Sciatic nerve (tissue), 2 donors: ENCODE measurements around the gene SAPCD2. TPM values are rescaled to one million over a fixed set of nuclear protein-coding genes. Genes with fewer than 3 reads are reported as not detected.
"Not testable (repeated sequence)": the region's sequence is repeated elsewhere in the genome, so short reads cannot be mapped to it uniquely, and the experiment has no call there.

Experiments used
- ATAC-seq: fragments of 200-7000 bp; cut with Tn5 transposase; one replicate; pipeline ENCODE4 v1.9.1; 2020; ENCODE audit warnings: mild to moderate bottlenecking, moderate library complexity
- DNase-seq: peaks from one replicate; pipeline ENCODE4 v3.0.0-alpha.2; 2020; ENCODE audit warnings: low spot score
- intact Hi-C: fragments of 100-400 bp; cut with DNase I; formaldehyde crosslinking; loops from one replicate; pipeline ENCODE4 v1.14.2; 2022
- total RNA-seq: library from RNA; stranded (reverse); fragmentation: NEBNext Ultra II Directional; extraction: Animal tissue kit (Norgen Biotek cat#: 25700); gene quantifications from one replicate; pipeline ENCODE4 v1.2.1, GENCODE V29; 2021
- donor health status: DM: no; HTN: no; CAD: no.
- donor health status: DM: no; HTN: no; CAD: no.

SAPCD2 gene
- total RNA-seq, 1 donor from 2014 or later: 0.36 TPM

DNA sequence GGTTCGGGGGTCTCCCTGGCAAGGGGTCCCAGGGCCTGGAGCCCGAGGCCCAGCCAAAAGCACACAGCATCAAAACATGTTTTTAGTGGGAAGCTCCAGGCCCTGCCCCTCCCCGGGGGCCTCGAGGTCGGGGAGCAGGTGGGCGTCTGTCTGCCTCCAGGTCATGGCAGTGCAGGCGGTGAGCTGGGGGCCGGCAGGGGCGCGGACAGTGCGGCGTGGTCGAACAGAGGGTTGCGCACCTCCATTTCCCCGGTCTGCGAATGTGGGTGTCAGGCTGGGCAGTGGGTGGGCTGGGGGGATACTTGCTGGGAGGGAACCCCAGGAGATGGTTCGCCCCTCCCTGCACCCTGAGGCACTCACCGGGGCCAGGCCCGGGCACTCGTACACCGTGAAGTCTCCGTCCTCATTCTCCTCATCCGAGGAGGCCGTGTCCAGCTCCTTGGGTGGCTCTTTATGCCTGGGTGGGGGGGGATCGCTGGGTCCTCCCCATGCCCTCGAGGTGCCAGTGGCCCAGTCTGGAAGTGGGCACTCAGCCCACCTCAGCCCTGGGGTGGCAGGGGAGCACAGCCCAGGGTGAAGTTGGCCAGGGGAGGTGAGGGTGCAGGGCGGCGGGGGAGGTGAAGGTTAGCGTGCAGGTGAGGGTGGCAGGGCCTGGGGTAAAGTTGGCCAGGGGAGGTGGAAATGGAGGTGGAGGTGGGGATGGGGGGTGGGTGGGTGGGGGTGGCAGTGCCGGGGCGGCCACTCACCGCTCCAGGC, 30.6 kb downstream of the SAPCD2 start:
- no peak for ATAC-seq
- intact Hi-C loops: loop anchor here (5.0 kb wide), 1 partner anchor 92 kb away; the partner anchor contains the start of gene C8G
- no peak for DNase-seq

DNA sequence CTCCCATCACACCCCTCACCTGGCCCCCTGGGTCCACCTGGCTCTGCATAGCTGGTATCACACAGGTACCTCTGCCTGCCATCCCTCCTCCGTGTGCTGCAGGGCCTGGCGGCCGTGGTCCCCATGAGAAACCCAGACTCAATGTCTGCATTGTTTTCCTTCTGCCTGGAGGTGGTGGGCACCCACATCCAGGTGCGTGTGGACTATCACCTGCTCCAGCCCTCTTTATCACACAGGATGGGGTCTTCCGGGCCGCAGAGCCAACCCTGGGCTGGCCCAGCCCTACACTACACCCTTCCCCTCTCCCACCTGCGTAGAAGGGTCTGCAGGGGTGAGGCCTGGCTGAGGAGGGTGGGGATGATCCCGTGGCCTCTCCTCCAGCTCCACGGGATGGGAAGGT, 31.4 kb downstream of the SAPCD2 start:
- DNase-seq (no peak), ATAC-seq (no peak)
- intact Hi-C loops: loop anchor here (5.0 kb wide), 1 partner anchor 92 kb away; the partner anchor contains the start of gene C8G

DNA sequence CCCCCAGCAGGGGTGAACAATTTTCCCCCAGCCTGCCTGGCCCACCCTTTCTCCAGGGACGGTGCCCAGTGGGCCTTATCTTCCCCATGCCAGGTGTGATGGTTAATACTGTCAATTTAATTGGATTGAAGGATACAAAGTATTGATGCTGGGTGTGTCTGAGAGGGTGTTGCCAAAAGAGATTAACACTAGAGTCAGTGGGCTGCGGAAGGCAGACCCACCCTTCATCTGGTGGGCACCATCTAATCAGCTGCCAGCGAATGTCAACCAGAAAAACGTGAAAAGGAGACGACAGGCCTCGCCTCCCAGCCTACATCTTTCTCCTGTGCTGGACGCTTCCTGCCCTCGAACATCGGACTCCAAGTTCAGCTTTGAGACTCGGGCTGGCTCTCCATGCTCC, 32.9 kb downstream of the SAPCD2 start:
- intact Hi-C loops: loop anchor here (5.0 kb wide), 1 partner anchor 90 kb away; the partner anchor contains the start of gene C8G
- DNase-seq: no peak
- no peak for ATAC-seq

DNA sequence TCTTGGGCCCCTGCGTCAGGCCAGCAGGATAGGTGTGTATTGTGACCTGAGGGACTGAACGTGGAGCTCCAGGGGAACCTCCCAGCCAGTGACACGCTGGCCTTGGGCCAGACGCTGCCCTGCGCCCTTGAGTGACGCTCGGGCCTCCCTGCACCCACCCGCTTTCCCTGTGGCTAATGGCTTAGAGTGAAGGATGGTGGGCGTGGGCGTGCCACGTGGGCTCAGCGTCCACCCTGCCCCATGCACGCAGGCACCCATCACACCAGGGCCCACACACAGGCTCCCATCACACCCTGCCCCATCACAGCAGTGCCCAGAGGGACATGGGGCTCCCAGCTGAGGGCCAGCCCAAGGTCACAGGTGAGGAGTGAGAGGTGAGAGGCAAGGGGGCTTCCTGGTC, 33.3 kb downstream of the SAPCD2 start:
- DNase-seq: no peak
- intact Hi-C loops: loop anchor here (5.0 kb wide), 1 partner anchor 90 kb away; the partner anchor contains the start of gene C8G
- no peak for ATAC-seq

DNA sequence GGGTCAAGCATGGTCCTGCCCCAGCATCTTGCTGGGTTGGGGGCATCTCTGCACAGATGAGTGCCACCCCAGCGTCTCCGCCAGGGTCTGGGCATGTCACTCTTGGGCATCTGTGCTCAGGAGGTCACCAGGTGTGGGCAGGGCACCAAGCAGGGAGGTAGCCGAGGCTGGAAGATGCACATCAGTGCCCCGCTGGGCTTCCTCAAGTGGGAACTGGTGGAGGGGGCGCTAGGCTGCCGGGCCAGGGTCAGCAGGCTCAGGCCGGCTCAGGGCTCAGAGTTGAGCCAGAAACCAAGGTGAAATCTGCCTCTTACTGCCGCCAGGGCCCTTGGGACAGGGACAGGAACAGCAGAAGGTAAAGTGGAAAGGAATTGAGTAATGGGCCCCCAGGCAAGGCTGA, 34.4 kb downstream of the SAPCD2 start:
- intact Hi-C loops: loop anchor here (5.0 kb wide), 1 partner anchor 89 kb away; the partner anchor contains the start of gene C8G
- ATAC-seq: no peak
- no peak for DNase-seq

DNA sequence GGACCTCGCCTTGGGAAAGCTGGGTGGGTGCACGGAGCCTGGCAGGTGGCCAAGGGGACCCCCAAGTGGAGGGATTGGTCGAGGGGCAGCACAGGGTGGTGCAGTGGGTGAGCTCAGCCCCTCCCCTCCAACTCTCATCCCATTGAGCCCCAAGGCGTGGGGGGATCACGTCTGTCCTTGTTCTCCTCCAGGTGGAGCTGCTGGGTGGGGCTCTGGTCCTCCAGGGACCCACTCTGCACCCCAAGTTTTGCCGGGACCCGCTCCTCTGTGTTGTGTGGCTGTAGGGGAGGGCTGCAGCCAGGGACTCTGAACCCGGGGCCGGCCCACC, 34.9 kb downstream of the SAPCD2 start:
- ATAC-seq (peak; percentile 1), DNase-seq (no peak)
- intact Hi-C loops: loop anchor here (5.0 kb wide), 1 partner anchor 88 kb away; the partner anchor contains the start of gene C8G

DNA sequence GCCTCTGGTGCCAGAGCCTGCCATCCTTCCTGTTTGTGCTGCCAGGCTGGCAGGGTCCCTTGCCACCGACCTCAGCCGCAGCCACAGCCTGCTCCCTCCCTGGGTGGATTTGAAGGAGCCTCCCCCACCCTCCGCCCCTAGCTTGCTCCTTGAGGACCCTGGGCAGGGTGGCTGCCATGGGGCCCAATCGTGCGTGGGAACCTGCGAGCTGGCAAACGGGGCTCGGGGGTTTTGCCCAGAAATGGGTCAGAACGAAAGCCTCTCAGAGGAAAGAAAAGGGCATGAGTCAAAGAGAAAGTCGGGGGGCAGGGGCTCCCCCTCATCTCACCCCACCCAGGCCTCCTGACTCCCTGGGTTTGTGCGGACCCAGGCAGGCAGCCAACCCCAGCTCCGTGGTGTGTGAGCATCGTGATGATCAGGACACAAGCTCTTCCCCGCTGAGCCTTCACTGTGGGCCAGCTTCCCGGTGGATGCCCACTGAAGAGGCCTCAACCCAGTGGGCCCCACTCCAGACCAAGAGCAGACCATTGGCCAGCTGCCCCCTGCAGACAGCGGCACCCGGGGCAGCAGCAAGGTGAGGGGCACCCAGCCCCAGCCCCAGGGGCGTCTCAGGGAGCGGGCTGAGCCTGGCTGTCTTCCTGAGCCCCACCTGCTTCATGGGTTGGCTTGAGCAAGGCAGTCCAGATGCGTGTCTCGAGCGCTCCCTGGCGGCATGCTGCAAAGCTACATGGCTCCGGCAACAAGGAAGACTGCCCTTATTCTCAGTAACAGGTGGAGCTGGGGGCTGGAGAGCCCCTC, 35.4 kb downstream of the SAPCD2 start:
- intact Hi-C loops: loop anchor here (5.0 kb wide), 2 partner anchors 88 to 238 kb away; partner anchors contain the start of genes C8G and CCDC183
- ATAC-seq (peak; percentile 81), DNase-seq (peak; percentile 90)

DNA sequence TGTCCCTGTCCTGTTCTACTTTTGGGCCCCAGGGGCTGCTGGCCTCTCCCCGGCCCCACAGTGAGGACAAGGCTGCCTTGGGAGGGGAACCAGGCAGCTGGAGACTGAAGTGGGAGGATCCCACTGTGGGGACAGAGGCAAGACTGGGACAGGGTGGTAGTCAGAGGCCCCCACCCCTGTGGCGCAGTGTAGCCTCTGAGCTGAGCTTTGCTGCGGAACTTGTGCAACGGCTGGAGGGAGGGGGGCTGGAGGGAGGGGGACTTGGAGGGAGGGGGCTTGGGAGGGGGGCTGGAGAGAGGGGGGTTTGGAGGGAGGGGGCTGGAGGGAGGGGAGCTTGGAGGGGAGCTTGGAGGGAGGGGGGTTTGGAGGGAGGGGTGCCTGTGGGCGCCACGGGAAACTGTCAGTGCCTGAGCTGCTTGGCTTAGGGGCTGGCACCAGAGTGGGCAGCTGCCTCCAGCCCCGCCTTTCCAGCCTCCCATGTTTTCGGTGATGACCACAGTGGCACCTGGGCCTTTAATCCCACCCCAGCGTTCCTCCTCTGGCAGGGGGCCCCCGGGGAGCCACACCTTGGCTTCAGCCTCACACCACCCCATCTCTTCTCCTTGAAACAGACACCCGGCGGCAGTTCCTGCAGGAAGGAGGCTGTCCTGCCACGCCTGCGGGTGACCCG, 36.2 kb downstream of the SAPCD2 start:
- DNase-seq (no peak), ATAC-seq (no peak)
- intact Hi-C loops: loop anchor here (5.0 kb wide), 1 partner anchor 237 kb away; the partner anchor contains the start of gene CCDC183

DNA sequence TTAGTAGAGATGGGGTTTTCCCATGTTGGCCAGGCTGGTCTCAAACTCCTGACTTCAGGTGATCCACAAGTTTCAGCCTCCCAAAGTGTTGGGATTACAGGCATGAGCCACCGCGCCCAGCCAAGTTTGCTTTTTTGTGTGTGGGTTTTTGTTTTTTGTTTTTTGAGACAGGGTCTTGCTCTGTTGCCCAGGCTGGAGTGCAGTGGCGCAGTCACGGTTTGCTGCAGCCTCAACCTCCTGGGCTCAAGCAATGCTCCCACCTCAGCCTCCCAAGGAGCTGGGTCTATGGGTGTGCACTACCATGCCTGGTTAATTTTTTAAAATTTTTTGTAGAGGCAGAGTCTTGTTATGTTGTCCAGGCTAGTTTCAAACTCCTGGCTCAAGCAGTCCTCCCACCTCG, 36.9 kb downstream of the SAPCD2 start:
- intact Hi-C loops: loop anchor here (5.0 kb wide), 1 partner anchor 236 kb away; the partner anchor contains the start of gene CCDC183
- not testable (repeated sequence) for ATAC-seq, DNase-seq

DNA sequence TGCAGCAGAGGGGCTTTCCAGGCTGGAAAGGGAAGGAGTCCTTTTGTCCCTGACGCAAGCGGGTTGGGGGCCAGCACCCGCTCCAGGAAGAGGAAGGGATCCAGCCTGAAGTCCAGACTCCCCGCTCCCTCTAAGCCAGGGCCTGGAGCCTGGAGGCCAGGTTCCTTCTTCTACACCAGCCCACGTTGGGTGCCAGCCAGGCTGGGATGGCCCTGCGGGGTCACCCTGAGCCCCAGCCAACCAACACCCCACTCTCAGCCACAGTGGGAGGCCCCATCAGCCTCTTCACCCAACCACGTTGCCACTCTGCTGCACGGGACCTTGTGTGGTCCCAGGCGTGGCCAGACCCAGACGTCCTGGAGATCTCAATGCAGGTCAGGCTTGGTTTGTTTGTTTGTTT, 37.5 kb downstream of the SAPCD2 start:
- ATAC-seq (peak; percentile 33), DNase-seq (no peak)
- intact Hi-C loops: loop anchor here (5.0 kb wide), 1 partner anchor 236 kb away; the partner anchor contains the start of gene CCDC183

DNA sequence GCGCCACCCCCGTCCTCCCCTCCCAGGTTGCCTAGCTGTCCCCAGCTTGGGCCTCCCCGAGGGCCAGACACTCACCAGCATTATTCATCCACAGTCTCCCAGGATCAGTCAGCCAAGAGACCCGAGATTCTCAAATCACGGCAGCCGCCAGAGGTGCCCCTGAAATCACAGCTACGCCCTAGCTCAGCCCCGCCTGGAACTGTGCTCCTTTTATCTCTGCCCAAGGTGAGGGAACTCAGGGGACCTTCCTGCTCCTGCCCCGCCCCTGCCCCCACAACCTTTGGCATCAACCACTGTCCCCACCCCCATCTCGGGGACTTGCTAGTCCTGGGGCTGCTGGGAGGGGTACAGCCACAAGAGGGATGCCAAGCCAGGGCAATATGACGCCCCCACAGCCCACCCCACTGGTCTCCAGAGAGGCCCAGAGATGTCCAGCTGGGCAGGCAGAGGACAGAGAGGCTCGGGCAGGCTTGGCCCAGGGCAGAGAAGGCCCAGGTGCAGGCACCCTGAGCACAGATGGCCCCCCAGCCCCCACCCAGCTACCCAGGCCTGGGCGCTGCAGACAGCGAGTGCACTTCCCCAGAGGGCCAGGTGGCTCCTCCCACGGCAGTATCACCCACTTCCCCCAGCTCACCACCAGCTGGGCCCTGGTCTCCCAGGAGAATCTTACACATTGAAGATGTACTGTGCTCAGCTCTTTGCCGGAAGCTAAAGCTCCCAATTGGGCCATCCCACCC, 38.3 kb downstream of the SAPCD2 start, which contains the start of gene FUT7:
FUT7 (minus strand) TSS at position 185 of the 737 bp plus-strand sequence; CDS start at position 88, 97 bp downstream.
- intact Hi-C loops: loop anchor here (5.0 kb wide), 1 partner anchor 235 kb away; the partner anchor contains the start of gene CCDC183
- ATAC-seq: no peak
- no peak for DNase-seq

DNA sequence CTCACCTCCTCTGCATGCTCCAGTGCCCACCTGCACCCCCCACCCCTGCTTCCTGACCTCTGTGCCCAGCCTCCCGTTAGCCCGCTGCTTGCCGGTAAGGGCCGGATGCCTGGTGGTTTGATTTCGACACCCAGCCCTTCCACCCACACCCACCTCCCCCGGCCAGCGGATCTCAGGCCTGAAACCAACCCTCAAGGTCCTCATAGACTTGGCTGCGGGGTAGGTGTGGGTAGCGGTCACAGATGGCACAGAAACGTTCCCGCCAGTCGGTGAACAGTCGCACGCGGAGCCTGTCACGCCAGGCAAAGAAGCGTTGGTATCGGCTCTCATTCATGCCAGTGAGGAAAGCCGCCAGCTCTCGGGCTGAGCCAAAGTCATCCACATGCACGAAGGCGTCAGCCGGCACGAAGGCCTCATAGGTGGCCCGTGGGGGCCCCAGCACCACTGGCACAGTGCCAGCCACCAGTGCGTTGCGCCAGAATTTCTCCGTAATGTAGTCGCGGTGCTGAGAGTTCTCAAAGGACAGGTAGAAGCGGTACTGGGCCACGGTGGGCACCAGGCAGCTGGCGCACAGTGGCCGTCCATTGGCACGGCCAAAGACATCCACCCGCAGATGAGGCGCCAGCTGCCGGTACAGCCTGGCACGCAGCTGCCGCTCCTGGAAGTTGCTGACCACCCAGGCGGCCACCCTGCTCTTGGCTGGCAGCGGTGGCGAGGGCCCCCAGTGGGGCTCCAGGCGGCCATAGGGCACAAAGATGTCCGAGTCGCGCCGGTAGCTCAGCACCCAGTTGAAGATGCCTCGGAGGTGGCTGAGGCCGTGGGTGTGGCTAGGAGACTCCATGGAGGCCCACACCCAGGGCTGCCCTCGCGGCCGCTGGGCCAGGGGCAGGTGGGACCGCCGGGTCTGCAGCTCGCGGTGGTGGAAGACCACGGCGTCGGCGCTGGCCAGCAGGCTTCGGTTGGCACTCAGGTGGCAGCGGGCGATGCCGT, 39.5 kb downstream of the SAPCD2 start:
- intact Hi-C loops: loop anchor here (5.0 kb wide), 1 partner anchor 234 kb away; the partner anchor contains the start of gene CCDC183
- ATAC-seq (no peak), DNase-seq (no peak)

DNA sequence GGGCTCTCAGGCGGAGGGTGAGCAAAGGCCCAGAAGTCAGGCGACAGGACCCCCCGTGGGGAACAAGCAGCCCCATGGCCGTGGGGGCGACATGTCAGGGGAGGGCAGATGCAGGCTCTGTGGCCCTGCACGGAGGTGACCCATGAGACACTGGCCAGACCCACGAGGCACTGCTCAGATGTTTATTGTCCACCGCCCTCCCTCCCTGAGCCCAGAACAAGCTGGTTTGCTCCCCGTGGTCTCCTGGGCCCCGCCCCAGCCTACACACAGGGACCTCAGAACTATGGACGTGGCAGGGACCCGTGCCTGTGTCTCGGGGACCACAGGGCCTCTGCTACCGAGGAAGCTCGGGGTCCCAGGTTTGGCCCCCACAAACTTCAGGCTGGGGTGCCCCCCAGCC, 40.4 kb downstream of the SAPCD2 start:
- DNase-seq: no peak
- no peak for ATAC-seq
- intact Hi-C loops: loop anchor here (5.0 kb wide), 1 partner anchor 233 kb away; the partner anchor contains the start of gene CCDC183

DNA sequence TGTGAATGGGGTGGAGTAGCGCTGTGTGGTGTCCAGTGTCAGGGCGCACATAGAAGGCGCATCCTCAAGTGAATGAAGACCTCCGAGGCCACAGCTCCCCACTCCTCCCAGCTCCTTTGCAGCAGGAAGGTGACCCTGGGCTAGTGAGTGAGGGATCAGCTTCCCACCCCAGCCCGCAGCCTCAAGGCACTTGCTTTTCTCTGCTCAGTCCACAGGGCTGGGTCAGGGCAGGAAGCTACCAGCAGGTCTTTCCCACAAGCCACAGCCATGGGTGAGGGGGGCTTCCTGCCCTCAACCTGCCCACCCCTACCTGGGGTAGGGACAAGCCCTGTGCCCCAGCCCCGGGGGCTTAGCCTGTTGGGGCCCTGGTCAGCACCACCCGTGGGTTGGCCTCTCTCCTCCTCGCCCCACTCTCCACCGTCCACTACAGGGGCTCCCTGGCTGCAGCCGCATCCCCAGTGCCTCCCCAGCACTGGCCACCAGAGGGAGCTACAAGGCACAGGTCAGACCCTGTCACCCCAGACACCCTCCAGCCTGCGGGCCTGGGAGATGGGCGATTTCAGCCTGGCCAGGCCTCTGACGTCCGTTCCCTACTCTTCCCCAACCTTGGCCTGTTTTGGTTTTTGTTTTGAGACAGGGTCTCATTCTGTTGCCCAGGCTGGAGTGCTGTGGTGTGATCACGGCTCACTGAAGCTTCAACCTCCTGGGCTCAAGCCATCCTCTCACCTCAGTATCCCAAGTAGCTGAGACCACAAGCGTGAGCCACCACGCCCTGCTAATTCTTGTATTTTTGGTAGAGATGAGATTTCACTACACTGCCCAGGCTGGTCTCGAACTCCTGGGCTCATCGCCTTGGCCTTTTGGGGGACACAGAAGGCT, 41.1 kb downstream of the SAPCD2 start:
- peak; percentile 65 for ATAC-seq
- peak; percentile 89 for DNase-seq
- intact Hi-C loops: loop anchor here (10.0 kb wide), 1 partner anchor 184 kb away; the partner anchor contains the start of genes AJM1 and PHPT1

DNA sequence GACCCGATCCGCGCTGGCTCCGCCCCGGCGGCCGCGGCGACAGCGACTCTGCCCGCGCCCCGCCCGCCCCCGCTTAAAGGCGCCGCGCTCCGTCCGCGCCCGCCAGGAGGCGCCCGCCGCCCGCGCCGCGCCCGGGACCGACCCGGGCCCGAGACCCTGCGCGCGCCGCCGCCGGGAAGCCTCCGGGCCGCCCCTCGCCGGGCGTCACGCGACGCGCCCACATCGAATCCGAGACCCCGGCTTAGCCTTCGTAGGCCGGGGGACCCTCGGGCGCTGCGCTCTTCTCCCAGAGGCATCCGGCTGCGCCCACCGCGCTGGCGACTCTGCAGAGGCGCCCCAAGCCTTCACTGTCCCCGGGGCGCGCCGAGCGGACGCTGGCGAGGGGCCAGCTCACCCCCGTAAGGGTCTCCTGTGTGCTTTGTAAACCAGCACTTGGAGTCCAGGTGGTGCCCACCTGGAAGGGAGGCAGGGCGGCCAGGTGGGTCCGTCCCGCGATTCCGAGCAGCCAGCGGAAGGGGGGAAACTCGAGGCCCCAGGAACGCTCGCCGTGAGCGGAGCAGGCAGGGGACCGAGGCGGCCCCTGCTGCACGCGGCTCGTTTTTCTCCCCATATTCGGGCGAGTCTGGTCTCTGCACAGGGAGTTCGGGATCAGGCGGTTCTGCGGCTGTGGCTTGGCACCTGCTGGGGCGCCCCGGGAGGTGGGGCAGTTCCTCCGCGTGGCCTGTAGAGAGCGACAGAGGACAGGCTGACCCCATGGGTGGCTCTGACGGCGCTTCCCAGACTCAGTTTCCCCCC, 41.9 kb downstream of the SAPCD2 start:
- ATAC-seq: peak; percentile 27
- peak; percentile 78 for DNase-seq
- intact Hi-C loops: loop anchor here (10.0 kb wide), 1 partner anchor 184 kb away; the partner anchor contains the start of genes AJM1 and PHPT1
